Nucleus accumbens (tissue), 56 donors: ENCODE measurements around the gene CRAMP1.

Experiments
- DNase-seq, 56 donors: peaks; one replicate each; lab custom pipeline; 2025; lab: John Stamatoyannopoulos, UW

CRAMP1 gene

DNA sequence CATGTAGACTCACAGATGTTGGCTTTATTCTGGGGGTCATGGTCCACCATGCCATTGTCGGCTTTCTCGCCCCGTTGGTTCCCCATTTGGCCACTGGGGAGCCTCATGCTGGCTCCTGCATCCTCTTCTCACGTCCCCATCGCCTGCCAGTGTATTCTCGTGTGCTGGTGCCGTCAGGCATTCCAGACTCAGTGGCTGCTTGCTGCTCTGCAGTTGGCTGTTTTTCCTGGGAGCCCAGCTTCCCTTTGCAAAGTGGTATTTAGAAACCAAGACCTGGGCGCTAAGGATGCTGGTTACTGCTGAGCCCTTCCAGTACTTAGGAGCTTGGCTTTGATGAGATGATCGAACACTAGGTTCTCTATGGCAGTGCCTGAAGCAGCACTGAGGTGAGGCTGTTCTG is 19.1 kb downstream of the CRAMP1 start:
- no peak for DNase-seq

DNA sequence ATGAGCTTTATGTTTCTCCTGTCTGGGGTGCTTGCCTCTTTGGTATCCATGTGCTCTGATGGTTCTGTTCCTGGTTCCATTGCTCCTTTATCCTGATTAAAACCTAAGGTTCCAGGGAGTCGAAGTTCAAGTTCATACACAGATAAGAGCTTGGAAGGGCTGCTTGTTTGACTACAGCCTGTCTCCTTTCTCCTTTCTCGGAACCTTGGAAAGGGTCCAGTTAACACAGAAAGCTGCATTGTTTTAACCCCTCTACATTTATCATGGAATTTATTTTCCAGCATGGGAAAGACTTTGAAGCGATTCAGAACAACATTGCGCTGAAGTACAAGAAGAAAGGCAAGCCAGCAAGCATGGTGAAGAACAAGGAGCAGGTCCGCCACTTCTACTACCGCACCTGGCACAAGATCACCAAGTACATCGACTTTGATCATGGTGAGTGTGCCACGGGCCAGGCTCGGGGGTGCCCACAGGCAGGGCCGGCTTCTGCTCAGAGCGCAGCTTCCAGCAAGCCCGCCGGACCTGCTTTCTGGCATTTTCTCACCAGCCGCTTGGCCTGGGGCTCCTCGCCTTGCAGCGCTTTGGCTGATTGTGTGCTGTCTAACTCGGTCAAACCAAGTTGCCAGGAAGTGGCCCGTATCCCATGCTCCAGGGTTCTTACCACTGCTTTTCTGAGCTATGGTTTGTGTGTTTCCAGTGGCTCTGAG is 19.9 kb downstream of the CRAMP1 start:
- DNase-seq = peak in 1 of 56 donors; percentile 1

DNA sequence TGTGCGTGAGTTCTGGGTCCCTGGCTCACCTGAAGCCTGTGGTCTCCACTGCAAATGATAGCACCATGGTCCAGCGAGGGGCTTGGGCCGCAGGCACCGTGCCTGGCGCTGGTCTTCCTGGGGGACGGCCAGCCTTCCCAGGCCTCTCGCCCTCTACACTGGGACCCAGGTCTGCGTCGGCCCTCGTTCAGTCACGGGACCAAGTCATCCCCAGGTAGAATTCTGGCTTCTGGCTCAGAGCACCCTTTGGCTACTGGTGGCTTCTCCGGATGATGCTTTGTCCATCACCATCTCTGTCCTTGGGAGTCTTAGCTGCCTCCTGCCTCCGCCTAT is 20.4 kb downstream of the CRAMP1 start:
- DNase-seq = no peak

DNA sequence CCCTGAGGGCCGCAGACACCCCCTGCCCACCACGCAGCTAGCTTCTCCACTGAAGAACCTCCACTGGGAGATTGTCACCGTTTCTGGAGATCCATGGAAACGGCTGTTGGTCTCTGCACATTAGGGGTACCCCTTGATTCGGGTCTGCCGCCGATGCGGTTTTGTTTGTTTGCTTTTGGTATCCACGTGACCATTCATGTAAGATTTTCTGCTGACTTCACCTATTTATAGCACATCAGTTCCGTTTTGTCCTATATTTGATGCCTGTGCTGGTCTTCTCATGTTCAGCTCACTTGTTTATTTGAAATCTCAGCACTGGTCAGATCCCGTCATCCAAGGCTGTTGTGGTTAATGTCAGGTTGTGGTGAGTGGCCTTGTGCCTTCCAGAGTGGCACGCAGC is 21.1 kb downstream of the CRAMP1 start:
- no peak for DNase-seq

DNA sequence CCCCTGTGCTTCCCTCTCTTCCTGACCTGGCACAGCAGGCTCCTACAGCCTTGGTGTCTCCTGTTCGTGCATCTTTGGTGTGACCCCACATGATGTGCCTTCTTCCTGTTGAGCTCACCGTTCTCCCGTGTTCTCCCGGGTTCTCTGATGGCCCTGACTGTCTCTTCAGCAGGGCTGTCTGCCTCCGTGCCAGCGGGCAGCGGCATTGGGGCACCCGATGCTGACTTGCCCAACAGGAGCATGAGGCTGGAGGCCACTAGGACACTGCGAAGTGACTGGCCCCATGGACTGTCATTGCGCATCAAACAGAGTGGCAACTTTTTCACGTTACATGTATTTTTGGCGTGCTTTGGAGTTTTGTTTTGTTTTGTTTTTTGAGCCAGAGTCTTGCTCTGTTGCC is 22.4 kb downstream of the CRAMP1 start:
- no peak for DNase-seq

DNA sequence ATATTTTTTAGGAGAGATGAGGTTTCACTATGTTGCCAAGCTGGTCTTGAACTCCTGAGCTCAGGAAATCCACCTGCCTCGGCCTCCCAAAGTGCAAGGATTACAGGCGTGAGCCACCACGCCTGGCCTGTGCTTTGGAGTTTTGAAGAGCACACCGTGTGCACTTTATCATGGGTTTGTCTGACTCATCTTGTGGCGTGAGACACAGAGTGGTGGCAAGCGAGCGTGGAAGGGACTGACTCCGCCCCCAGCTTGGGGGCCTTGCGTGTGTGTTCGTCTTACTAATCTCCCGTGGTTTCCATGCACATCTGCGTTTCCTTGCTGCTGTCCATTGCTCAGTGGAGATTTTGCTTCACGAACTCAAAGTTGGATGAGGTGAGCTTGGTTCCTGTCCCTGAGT is 22.9 kb downstream of the CRAMP1 start:
- no peak for DNase-seq

DNA sequence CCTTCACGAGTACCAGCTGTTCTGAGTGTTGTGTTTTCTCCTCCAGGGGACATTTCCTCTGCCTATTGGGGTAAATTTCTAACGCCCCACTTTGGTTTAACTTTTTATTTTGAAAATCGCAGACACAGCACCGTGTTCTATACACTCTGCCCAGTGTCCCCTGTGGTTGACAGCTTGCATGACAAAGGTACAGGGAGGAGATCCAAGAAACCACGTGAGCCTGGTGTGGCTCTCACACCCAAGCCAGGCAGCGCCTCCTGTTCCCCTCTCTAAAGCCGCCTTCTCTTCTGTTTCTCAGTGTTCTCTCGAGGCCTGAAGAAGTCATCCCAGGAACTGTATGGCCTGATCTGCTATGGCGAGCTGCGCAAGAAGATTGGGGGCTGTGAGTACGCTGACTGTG is 25.4 kb downstream of the CRAMP1 start:
- DNase-seq = no peak

DNA sequence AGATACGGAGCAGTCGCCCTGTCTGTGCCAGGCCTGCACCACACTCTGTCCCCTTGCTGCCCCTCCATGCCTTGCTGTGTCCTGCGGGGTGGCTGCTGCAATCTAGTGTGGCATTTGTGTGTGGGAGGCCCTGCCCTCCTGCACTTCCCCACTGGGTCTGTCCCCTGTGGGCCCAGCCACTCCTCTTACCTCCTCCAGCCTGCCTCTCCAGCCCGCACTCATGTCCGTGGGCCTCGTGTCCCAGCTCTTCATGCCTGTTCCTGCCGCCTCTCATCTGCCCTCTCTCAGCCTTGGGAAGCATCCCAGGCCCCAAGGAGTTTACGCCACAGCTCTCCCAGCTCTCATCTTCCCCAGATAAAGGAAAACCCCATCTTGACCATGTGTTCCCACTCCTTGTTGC is 26.6 kb downstream of the CRAMP1 start:
- no peak for DNase-seq

DNA sequence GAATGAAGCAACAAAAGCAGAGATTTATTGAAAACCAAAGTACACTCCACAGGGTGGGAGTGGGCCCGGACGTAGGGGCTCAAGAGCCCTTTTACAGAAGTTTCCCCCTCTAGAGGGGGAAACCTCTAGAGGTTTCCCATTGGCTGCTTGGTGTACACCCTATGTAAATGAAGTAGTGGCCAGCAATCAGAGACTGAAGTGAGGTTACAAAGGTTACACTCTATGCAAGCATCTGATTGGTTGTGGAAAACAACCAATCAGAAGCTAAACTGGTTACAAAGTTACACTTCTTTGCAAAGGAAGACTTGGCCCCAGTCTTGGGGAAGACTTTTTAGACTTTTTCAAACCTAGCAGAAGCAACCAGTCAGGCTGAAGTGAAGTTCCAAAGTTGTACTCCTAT is 27.1 kb downstream of the CRAMP1 start:
- no peak for DNase-seq

DNA sequence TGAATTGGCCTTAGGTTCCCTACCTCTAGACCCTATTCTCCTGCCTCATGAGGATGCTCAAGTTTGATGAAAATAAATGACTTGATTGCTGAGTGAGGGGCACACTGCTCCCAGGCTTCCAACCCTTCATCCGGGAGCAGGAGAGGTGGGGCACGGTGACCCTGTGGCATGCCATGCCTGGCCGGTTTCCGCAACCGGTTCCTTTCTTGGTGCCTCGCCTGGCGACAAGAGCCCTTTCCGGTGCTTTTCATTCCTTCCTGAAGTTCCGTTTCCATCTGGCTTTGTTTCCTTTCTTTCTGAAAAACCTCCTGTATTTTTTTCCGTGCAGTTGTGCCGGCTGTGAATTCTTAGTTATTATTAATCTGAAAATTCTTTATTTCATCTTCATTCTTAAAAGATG is 27.7 kb downstream of the CRAMP1 start:
- no peak for DNase-seq

DNA sequence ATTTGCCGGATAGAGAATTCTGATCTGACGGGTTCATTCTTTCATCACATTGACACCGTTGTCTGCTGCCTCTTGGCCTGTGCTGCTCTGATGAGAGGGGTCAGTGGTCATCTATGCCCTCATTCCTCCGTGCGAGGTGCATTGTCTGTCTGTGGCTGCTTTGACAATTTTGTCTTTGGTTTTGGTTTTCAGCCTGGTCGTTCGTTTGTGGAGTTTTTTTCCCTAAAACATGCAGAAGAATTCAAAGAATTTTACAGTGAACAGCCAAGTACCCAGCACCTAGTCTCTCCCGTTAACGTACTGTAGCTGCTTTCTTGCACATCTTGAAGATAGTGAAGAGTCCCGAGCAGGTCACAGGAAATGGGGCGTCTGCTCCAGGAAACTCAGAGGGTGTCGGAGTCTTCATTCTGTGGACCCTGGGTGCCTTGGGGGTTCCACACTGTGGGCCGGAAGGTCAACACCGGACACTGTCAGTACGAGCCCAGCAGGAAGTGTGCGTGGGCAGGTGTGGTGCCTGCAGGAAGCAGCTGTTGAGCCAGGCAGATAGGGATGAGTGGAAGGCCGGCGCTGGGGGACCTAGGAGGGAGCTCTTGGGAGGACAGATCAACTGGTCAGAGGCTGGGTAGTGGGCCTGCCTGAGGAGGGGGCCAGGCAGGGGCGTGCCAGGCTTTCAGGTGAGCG is 28.2 kb downstream of the CRAMP1 start:
- DNase-seq = no peak

DNA sequence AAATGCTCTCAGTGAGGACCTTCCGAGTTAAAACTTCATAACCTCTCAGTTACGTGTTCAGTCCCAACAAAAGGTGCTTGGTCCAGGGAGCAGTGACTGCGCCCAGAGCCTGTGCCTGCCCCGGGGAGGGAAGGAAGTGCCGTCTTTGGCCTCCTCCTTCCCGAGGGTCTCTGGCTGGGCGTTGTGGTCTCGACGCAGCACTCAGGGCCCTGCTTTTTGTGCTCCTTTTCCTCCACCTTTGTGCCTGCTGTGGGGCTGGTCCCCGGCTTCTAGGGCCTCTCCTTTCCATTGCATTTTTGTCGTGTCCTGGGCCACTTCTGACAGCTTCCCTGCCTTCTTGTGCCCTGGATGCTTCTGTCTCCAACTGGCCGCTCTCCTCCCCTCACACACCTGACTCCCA is 29.1 kb downstream of the CRAMP1 start:
- DNase-seq = no peak

DNA sequence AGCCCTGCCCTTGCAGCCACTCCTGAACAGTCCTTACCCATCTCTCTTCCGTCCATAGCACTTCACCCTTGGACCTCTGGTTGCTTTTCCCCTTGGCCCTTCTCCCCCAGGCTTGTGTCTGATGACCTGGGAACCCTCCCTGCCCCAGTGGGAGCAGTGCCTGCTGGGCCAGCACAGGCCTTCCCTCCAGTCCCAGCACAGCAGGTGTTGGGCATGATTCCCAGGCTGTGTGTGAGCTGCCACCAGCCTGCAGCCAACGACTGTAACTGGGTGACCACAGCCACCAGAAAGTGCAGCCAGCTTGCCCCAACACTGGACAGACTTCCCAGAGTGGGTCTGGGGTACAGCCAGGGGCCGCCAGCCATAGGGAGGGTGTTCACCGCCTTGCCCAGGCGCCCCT is 30.0 kb downstream of the CRAMP1 start:
- peak in 52 of 56 donors; percentile 4 to 85 (median 54) for DNase-seq

DNA sequence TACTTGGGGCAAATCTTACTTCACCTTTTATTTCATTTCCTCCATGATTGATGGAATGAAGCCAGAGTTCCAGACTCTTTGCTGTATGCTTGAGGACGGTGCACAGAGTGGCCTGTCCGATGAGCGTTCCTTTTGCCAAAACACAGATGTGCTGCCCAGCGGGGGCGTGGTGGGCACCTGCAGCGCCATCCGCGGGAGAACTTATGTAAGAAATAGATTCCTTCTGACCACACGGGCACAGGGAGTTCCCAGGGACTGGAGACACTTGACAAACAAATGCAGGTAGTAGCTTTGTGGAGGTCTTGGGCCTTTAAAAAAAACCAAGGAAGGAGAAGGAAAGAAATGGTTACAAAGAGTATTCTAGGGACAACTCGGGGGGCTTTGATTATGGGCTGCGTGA is 30.6 kb downstream of the CRAMP1 start:
- no peak for DNase-seq

DNA sequence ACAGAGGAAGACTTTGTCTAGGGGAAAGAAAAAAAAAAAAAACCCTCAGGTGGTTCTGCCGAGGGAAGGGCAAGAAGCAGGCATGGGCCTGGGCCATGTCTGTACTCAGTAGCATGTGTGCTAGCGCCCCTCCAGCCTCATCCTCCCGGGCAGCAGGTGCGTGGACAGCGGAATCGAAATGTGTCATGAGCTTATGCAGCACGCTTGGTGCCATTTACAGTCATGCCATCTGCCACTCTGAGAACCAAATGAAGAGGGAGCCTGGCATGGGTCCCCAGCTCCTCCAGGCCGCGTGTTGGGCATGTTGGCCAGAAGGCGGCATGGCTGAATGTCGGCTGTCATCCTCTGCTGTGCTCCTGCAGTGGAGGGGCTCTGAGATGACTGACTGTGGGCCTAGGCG is 31.4 kb downstream of the CRAMP1 start:
- DNase-seq = no peak

DNA sequence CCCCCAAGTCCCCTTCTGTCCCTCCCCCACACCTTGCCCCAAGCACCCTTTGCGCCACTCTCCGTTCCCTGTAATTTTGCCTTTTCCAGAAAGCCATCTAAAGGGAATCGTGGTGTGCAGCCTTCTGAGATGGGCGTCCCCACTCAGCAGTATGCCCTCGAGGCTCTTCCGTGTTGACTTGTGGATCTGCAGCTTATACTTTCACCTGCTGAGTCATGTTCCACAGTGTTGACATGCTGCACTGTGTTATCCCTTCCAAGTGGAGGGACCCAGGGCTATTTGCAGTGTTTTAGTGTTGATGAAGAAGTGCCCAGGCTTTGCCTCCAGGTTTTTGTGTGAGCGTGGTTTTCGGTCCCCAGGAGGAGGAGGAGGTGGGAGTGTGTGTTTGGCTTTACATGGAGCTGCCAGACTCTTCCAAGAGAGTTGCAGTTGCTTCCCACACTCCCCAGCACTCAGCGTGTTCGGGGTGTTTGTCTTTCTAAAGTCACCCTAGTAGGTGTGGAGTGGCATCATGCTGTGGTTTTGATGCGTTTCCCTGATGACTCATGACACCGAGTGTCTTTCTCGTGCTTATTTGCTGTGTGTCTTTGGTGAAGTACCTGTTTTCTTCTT is 33.9 kb downstream of the CRAMP1 start:
- peak in 20 of 56 donors; percentile 4 to 58 (median 24) for DNase-seq

DNA sequence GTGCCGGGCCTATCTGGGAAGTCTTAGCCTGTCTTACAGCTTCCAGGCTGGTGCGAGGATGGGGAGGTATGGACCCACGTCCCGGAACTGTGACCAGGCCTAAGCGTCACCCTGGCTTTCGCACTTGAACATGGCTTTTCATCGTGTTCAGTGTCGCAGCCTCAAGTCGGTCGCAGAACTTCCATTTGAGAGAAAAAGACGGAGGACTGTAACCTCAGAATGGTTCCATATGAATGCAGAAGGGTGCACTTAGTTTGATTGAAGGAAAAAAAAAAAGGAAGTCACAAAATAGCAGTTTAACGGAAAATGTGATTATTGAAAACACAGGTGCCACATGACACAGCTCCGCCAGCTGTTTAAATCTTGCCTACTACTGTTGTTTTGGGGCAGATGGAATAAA is 35.7 kb downstream of the CRAMP1 start:
- no peak for DNase-seq

DNA sequence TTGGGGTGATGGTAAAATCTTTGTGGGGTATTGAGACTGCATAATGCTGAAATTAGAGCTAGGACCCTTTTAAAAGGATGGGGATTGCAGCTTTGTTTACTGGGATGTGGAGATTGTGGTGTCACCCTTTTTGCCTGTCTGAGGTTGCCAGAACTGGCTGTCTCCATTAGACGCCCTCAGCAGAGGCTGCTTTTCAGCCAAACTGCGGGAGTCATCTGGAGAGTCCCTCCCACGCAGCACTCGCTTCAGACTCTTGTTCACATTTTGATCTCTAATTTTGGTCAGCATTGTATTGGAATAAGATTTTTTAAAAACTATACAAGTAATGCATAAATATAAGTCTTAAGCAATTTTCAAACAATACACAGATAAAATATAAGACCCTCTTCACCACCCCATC is 38.0 kb downstream of the CRAMP1 start:
- peak in 2 of 56 donors; percentile 1 to 45 for DNase-seq

DNA sequence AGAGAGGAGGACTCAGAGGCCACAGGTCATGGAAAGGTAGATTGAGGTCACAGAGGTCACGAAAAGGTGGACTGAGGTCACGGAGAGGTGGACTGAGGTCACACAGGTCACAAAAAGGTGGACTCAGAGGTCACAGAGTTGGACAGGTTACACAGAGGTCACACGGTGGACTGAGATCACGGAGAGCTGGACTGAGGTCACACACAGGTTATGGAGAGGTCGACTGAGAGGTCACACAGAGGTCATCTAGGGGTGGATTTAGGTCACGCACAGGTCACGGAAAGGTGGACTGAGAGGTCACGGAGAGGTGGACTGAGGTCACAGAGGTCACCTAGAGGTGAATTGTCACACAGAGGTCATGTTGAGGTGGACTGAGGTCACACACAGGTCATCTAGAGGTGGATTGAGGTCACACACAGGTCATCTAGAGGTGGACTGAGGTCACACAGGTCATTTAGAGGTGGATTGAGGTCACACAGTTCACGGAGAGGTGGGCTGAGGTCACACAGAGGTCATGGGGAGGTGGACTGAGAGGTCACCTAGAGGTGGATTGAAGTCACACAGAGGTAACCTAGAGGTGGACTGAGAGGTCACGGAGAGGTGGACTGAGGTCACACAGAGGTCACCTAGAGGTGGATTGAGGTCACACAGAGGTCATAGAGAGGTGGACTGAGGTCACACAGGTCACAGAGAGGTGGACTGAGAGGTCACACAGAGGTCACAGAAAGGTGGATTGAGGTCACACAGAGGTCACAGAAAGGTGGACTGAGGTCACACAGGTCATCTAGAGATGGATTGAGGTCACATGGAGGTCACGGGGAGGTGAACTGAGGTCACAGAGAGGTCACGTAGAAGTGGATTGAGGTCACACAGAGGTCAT is 39.2 kb downstream of the CRAMP1 start:
- no peak for DNase-seq

DNA sequence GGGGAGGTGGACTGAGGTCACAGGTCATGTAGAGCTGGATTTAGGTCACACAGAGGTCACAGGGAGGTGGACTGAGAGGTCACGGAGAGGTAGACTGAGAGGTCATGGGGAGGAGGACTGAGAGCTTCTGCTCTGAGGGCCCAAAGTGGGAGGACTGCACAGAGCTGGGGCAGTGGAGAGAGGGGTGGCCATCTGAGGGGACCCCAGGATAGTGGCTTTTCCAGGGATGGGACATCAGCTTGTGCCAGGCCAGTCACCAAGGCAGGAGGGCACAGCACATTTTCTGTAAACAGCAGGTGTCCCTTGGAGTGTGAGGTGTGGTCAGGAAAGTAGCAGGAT is 39.8 kb downstream of the CRAMP1 start:
- no peak for DNase-seq

DNA sequence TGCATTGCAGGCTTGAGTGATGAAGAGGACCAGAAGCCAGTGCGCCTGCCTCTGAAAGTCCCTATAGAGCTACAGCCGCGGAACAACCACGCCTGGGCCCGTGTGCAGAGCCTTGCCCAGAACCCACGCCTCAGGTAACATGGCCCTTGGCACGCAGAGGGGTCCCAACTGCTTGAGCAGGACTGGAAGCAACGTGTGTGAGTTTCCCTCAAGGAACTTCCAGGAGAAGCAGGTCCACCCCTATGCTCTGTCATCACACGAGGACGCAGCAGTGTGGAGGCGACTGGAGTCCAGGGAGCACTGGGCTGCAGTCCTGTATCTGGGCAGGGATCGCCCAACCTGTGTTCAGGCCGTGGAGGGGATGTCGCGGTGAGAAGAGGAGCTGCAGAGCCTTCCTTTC is 40.9 kb downstream of the CRAMP1 start:
- no peak for DNase-seq
